CD4-positive, alpha-beta T cell (primary cell): Measurements from ENCODE around the gene OR52E4. TPM values are rescaled to one million over a fixed set of nuclear protein-coding genes. Genes with fewer than 3 reads are reported as not detected.

Experiments used
- ATAC-seq: fragments of 200-7000 bp; cut with Tn5 transposase; one replicate; pipeline ENCODE4 v1.10.0; 2022; ENCODE audit warnings: mild to moderate bottlenecking; ENCODE audit not compliant: poor library complexity
- CTCF ChIA-PET: fragments of 350-600 bp; sonication (Branson Sonifier 250); formaldehyde crosslinking; loops from one replicate; lab custom pipeline; 2021; ENCODE audit warnings: antibody characterized with exemption, inconsistent platforms; lab: Charles Lee
- POLR2A ChIA-PET: fragments of 350-600 bp; sonication (Branson Sonifier 250); formaldehyde crosslinking; loops from one replicate; lab custom pipeline; 2021; ENCODE audit warnings: antibody characterized with exemption, inconsistent platforms; lab: Charles Lee
- DNase-seq, 14 experiments: peaks; one replicate each; pipeline ENCODE4 v3.0.0-alpha.2; 2013 to 2020; ENCODE audit warnings: mixed read lengths in 2 of 14
- H3K27ac ChIP-seq, 2 donors: one replicate each; pipeline versions ENCODE4 v1.5.1 to v1.7.0; 2013; ENCODE audit warnings: low read length in 2 of 2, low read depth in 1 of 2, mild to moderate bottlenecking in 1 of 2
- H3K27me3 ChIP-seq, 2 experiments: 1 replicate in 1 of 2; 2 replicates in 1 of 2; pipeline versions ENCODE4 v1.6.1 to v1.7.0; 2013; ENCODE audit warnings: low read length in 2 of 2, control low read depth in 1 of 2, mild to moderate bottlenecking in 1 of 2, moderate library complexity in 1 of 2; ENCODE audit not compliant: insufficient read depth in 2 of 2, control insufficient read depth in 1 of 2
- H3K36me3 ChIP-seq: one replicate; pipeline ENCODE4 v1.6.1; 2013; ENCODE audit warnings: low read length, control low read depth; ENCODE audit not compliant: insufficient read depth
- H3K4me1 ChIP-seq: one replicate; pipeline ENCODE4 v1.6.1; 2013; ENCODE audit warnings: low read length, control low read depth; ENCODE audit not compliant: insufficient read depth
- H3K4me3 ChIP-seq: one replicate; pipeline ENCODE4 v1.5.1; 2013; ENCODE audit warnings: mild to moderate bottlenecking, low read length, moderate library complexity
- H3K9me3 ChIP-seq, 2 experiments: 1 replicate in 1 of 2; 2 replicates in 1 of 2; pipeline versions ENCODE4 v1.6.1 to v1.7.0; 2013; ENCODE audit warnings: low read length in 2 of 2, mild to moderate bottlenecking in 2 of 2, control low read depth in 1 of 2, moderate library complexity in 1 of 2; ENCODE audit not compliant: control insufficient read depth in 1 of 2, insufficient read depth in 1 of 2
- H3K27ac Mint-ChIP-seq: one replicate; pipeline ENCODE4 v1.8.0; 2020; ENCODE audit warnings: mixed read lengths
- H3K27me3 Mint-ChIP-seq: one replicate; pipeline ENCODE4 v1.8.0; 2021; ENCODE audit warnings: mixed read lengths
- H3K36me3 Mint-ChIP-seq: one replicate; pipeline ENCODE4 v1.8.0; 2021; ENCODE audit warnings: low read depth, mixed read lengths
- H3K4me1 Mint-ChIP-seq: one replicate; pipeline ENCODE4 v1.8.0; 2021; ENCODE audit warnings: low read depth, mixed read lengths
- H3K4me3 Mint-ChIP-seq: one replicate; pipeline ENCODE4 v1.8.0; 2020; ENCODE audit warnings: mild to moderate bottlenecking, mixed read lengths
- H3K9me3 Mint-ChIP-seq: one replicate; pipeline ENCODE4 v1.8.0; 2020; ENCODE audit warnings: mixed read lengths
- CTCF ChIP-seq: fragments of 200-600 bp; IDR thresholded peaks from one replicate; pipeline ENCODE4 v1.8.0; 2022; ENCODE audit warnings: antibody characterized with exemption, mild to moderate bottlenecking
- intact Hi-C, 2 experiments: fragments of 100-400 bp; cut with DNase I in 1 of 2; cut with micrococcal nuclease in 1 of 2; formaldehyde crosslinking; loops; one replicate each; pipeline versions ENCODE4 v1.15.1 to v1.9.0; 2023 to 2025; cut with DNase I, micrococcal nuclease
- total RNA-seq, 174 experiments: library from RNA in 2 of 174; stranded (reverse) in 2 of 174; gene quantifications; one replicate each; pipeline ENCODE4 v1.2.3 and lab custom pipeline; 2021 to 2026

The OR52E4 gene
- total RNA-seq, 2 experiments from 2014 or later = not detected

GRCh38 chr11:5847711-5848110, 32.7 kb upstream of the OR52E4 start:
- Histone ChIP-seq H3K4me1 (no peaks in the 10 kb centered on the region), H3K9me3 (no peaks in the 10 kb centered on the region), H3K27me3 (peaks cover 0 to 3% of the 10 kb centered on the region in 2 experiments), H3K27ac (no peak overlapping the region), H3K36me3 (no peaks in the 10 kb centered on the region), H3K4me3 (no peak overlapping the region)
- no peak overlapping the region for H3K4me3 Mint-ChIP-seq
- peaks cover 3% of the 10 kb centered on the region for H3K27me3 Mint-ChIP-seq
- ChIA-PET POLR2A (no interaction called here), CTCF (interaction anchor here (0.6 kb wide), 1 partner anchor 943 kb away, joined by 3 read pairs; no protein-coding TSS in a partner anchor)
- no peak for TF ChIP-seq CTCF
- H3K9me3 Mint-ChIP-seq = peaks cover 2% of the 10 kb centered on the region
- DNase-seq (no peak), ATAC-seq (no peak)
- no peaks in the 10 kb centered on the region for H3K4me1 Mint-ChIP-seq
- H3K36me3 Mint-ChIP-seq = no peaks in the 10 kb centered on the region
- H3K27ac Mint-ChIP-seq = no peak overlapping the region
- intact Hi-C loops = no loop called here

GRCh38 chr11:5851002-5851401, 29.4 kb upstream of the OR52E4 start:
- Mint-ChIP-seq H3K27me3 (peaks cover 17% of the 10 kb centered on the region), H3K4me3 (no peak overlapping the region), H3K36me3 (no peaks in the 10 kb centered on the region), H3K4me1 (no peaks in the 10 kb centered on the region), H3K9me3 (peaks cover 4% of the 10 kb centered on the region), H3K27ac (no peak overlapping the region)
- Histone ChIP-seq H3K27me3 (peaks cover 5 to 7% of the 10 kb centered on the region in 2 experiments), H3K27ac (no peak overlapping the region), H3K36me3 (no peaks in the 10 kb centered on the region), H3K4me1 (no peaks in the 10 kb centered on the region), H3K4me3 (no peak overlapping the region), H3K9me3 (no peaks in the 10 kb centered on the region)
- DNase-seq (no peak), ATAC-seq (no peak)
- POLR2A ChIA-PET = no interaction called here
- intact Hi-C loops = no loop called here
- TF ChIP-seq CTCF = no peak
- CTCF ChIA-PET = no interaction called here

- no peak within 1 kb of the TSS for H3K4me3 ChIP-seq
- intact Hi-C loops = no loop called here
- TF ChIP-seq CTCF = no peak
These were observed 22.8 kb upstream of the OR52E4 start, which contains the start of gene OR52E8 for GRCh38 chr11:5857590-5857989. Gene OR52E8, minus strand, starts transcription at chr11:5857690. Its CDS starts 0 bp downstream, at chr11:5857690.

More at GRCh38 chr11:5857590-5857989, 22.8 kb upstream of the OR52E4 start, which contains the start of gene OR52E8:
- H3K27me3 Mint-ChIP-seq = peaks cover 24% of the 10 kb centered on the region
- Histone ChIP-seq H3K36me3 (no peaks in the 10 kb centered on the region), H3K4me1 (no peaks in the 10 kb centered on the region), H3K27me3 (peaks cover 5 to 6% of the 10 kb centered on the region in 2 experiments), H3K27ac (no peak within 1 kb of the TSS), H3K9me3 (no peaks in the 10 kb centered on the region)
- no peaks in the 10 kb centered on the region for H3K36me3 Mint-ChIP-seq
- H3K9me3 Mint-ChIP-seq = peaks cover 2% of the 10 kb centered on the region
- H3K27ac Mint-ChIP-seq = no peak within 1 kb of the TSS
- ATAC-seq (no peak), DNase-seq (no peak)
- POLR2A ChIA-PET = no interaction called here
- H3K4me1 Mint-ChIP-seq = no peaks in the 10 kb centered on the region
- no peak within 1 kb of the TSS for H3K4me3 Mint-ChIP-seq
- CTCF ChIA-PET = no interaction called here
